22Rv1 (cell line): ENCODE measurements around the gene DDT.

ENCODE experiments used
- CTCF ChIP-seq: fragments of 450-650 bp; IDR thresholded peaks from 2 replicates; pipeline ENCODE4 v1.5.1; 2017; ENCODE audit warnings: mild to moderate bottlenecking
- ZFX ChIP-seq: fragments of 450-650 bp; IDR thresholded peaks from 2 replicates; pipeline ENCODE4 v1.6.1; 2017; ENCODE audit warnings: antibody characterized with exemption, borderline replicate concordance

- TF ChIP-seq CTCF (no peak), ZFX (no peak)
Measured at GRCh38 chr22:24021304-24021703, 47.1 kb upstream of the DDT start.
